Immature natural killer cell (primary cell): ENCODE measurements around the gene MORC3. TPM values are rescaled to one million over a fixed set of nuclear protein-coding genes. Genes with fewer than 3 reads are reported as not detected.
"Not testable (repeated sequence)": the region's sequence is repeated elsewhere in the genome, so short reads cannot be mapped to it uniquely, and the experiment has no call there.

Source experiments
- DNase-seq, 3 donors: peaks; one replicate each; pipeline ENCODE4 v3.0.0; 2022; ENCODE audit warnings: mixed read lengths in 1 of 3
- H3K27ac Mint-ChIP-seq, 6 donors: one replicate each; pipeline ENCODE4 v1.8.0; 2020; ENCODE audit warnings: mixed read lengths in 6 of 6, mild to moderate bottlenecking in 5 of 6, inconsistent platforms in 4 of 6, moderate library complexity in 3 of 6
- H3K27me3 Mint-ChIP-seq, 3 donors: one replicate each; pipeline ENCODE4 v1.8.0; 2020 to 2021; ENCODE audit warnings: low read depth in 3 of 3, mild to moderate bottlenecking in 3 of 3, mixed read lengths in 3 of 3, moderate library complexity in 3 of 3, inconsistent platforms in 1 of 3
- H3K36me3 Mint-ChIP-seq, 3 donors: one replicate each; pipeline ENCODE4 v1.8.0; 2020; ENCODE audit warnings: mixed read lengths in 3 of 3, inconsistent platforms in 2 of 3, mild to moderate bottlenecking in 2 of 3
- H3K4me1 Mint-ChIP-seq, 2 donors: one replicate each; pipeline ENCODE4 v1.8.0; 2020; ENCODE audit warnings: inconsistent platforms in 2 of 2, mild to moderate bottlenecking in 2 of 2, mixed read lengths in 2 of 2, moderate library complexity in 1 of 2
- H3K4me3 Mint-ChIP-seq, 5 donors: one replicate each; pipeline ENCODE4 v1.8.0; 2020; ENCODE audit warnings: mild to moderate bottlenecking in 5 of 5, mixed read lengths in 5 of 5, inconsistent platforms in 3 of 5, moderate library complexity in 3 of 5
- H3K9me3 Mint-ChIP-seq, 6 donors: one replicate each; pipeline ENCODE4 v1.8.0; 2020; ENCODE audit warnings: mild to moderate bottlenecking in 6 of 6, mixed read lengths in 6 of 6, inconsistent platforms in 4 of 6, moderate library complexity in 3 of 6
- polyA plus RNA-seq, 3 donors: library from polyadenylated mRNA; unstranded; fragments of 300-500 nt; fragmentation: Illumina TruSeq; gene quantifications; one replicate each; pipeline ENCODE4 v1.2.3, GENCODE V29; 2021

Gene MORC3
- polyA plus RNA-seq, 3 donors from 2014 or later, result 22.0 to 40.6 (median 25.1) TPM

DNA sequence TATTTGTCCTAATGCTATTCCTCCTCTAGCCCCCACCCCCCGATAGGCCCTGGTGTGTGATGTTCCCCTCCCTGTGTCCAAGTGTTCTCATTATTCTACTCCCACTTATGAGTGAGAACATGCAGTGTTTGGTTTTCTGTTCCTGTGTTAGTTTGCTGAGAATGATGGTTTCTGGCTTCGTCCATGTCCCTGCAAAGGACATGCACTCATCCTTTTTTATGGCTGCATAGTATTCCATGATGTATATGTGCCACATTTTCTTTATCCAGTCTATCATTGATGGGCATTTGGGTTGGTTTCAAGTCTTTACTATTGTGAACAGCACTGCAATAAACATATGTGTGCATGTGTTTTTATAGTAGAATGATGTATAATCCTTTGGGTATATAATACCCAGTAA lies 6.6 kb upstream of the MORC3 start:
- not testable (repeated sequence) for H3K4me1 Mint-ChIP-seq, H3K27ac Mint-ChIP-seq, H3K4me3 Mint-ChIP-seq, H3K9me3 Mint-ChIP-seq, DNase-seq, H3K27me3 Mint-ChIP-seq
- H3K36me3 Mint-ChIP-seq, result peaks cover 0 to 12% (median 4%) of the 10 kb centered on the region in 3 donors

- not testable (repeated sequence) for H3K4me3 Mint-ChIP-seq, DNase-seq, H3K27ac Mint-ChIP-seq, H3K9me3 Mint-ChIP-seq
- H3K4me1 Mint-ChIP-seq, result peaks cover 10 to 11% of the 10 kb centered on the region in 2 donors
- H3K36me3 Mint-ChIP-seq, result peaks cover 4 to 12% (median 4%) of the 10 kb centered on the region in 3 donors
- H3K27me3 Mint-ChIP-seq, result peaks cover 9 to 14% (median 10%) of the 10 kb centered on the region in 3 donors
These were observed 4.0 kb upstream of the MORC3 start for GRCh38 chr21:36316045-36316444.

DNA sequence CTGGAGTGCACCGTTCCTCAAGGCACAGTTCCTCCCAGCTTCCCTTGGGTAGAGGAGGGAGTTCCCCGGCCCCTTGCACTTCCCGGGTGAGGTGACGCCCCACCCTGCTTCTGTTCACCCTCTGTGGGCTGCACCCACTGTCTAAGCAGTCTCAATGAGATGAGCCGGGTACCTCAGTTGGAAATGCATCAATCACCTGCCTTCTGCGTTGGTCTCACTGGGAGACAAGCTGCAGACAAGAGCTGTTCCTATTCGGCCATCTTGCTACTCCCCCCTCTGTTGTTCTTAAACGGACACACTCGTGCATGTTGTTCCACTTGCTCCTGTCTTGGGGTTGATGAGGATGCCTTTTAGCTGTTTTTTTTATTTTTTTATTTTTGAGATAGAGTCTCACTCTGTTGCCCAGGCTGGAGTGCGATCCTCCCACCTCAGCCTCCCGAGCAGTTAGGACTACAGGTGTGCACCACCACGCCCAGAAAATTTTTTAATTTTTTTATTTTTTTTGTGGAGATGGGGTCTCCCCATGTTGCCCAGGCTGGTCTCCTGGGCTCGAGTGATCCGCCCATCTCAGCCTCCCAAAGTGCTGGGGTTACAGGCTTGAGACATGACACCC lies 3.0 kb upstream of the MORC3 start:
- Mint-ChIP-seq H3K27me3 (peaks cover 11 to 17% (median 13%) of the 10 kb centered on the region in 3 donors), H3K9me3 (peaks cover 0 to 3% (median 0%) of the 10 kb centered on the region in 6 donors), H3K27ac (no peak overlapping the region), H3K4me1 (peaks cover 19 to 20% of the 10 kb centered on the region in 2 donors), H3K36me3 (peaks cover 4 to 12% (median 4%) of the 10 kb centered on the region in 3 donors), H3K4me3 (no peak overlapping the region)
- no peak for DNase-seq

DNA sequence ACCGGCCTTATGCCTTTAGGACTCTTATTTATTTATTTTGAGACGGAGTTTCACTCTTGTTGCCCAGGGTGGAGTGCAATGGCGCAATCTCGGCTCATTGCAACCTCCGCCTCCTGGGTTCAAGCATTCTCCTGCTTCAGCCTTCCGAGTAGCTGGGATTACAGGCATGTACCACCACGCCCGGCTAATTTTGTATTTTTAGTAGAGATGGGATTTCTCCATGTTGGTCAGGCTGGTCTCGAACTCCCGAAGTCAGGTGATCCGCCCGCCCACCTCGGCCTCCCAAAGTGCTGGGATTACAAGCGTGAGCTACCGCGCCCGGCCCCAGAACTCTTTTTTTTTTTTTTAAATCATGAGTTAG lies 611 bp upstream of the MORC3 start:
- H3K9me3 Mint-ChIP-seq, H3K36me3 Mint-ChIP-seq, DNase-seq: not testable (repeated sequence)
- peak overlapping the region; percentile 89 to 99 (median 95) for H3K4me3 Mint-ChIP-seq
- peaks cover 11 to 20% (median 13%) of the 10 kb centered on the region in 3 donors for H3K27me3 Mint-ChIP-seq
- H3K4me1 Mint-ChIP-seq, result peaks cover 37 to 43% of the 10 kb centered on the region in 2 donors
- peak overlapping the region; percentile 94 to 98 (median 96) for H3K27ac Mint-ChIP-seq

GRCh38 chr21:36320421-36321324 lies 676 bp downstream of the MORC3 start:
- Mint-ChIP-seq H3K36me3 (peaks cover 2 to 13% (median 4%) of the 10 kb centered on the region in 3 donors), H3K27ac (peak overlapping the region; percentile 94 to 99 (median 97)), H3K4me3 (peak overlapping the region; percentile 89 to 96 (median 91)), H3K27me3 (peaks cover 11 to 20% (median 13%) of the 10 kb centered on the region in 3 donors), H3K9me3 (peaks cover 0 to 3% (median 0%) of the 10 kb centered on the region in 6 donors), H3K4me1 (peaks cover 44 to 56% of the 10 kb centered on the region in 2 donors)
- peak; percentile 58 to 62 (median 59) for DNase-seq

DNA sequence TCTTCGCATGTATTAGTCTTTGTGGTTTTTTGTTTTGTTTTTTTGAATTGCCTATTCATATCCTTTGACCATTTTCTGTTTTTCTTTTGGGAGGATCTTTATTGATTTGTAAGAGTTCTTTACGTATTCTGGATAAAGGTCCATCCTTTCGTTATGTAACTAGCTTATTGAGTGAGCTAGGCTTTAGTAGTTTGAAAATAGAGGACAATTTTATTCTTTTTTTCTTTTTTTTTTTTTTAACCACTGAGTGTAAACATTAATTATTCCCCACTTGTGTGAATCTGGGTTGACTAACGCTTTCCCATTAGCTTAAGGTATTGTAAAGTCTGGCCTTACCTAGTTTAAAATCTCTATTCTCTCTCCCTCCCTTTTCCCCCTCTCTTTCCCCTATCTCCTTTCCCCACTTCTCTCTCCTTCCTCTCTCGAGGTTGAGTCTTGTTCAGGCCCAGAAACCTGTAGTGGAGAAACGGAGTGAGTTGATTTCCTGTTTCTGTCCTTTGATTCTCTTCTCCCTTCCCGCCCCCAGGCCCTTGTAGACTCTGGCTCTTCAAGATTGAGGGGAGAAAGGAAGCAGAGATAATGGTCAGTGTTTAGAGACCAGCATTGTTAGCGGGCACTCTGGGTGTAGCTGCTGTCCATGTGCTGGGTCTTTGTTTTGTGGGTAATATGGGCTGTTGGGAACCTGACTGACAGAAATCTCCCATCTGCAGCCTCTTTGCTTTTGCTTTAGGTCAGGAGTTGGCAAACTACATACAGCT lies 1.5 kb downstream of the MORC3 start:
- peaks cover 0 to 13% (median 4%) of the 10 kb centered on the region in 3 donors for H3K36me3 Mint-ChIP-seq
- H3K27me3 Mint-ChIP-seq, result peaks cover 11 to 20% (median 13%) of the 10 kb centered on the region in 3 donors
- peak overlapping the region; percentile 94 to 99 (median 97) for H3K27ac Mint-ChIP-seq
- peak overlapping the region; percentile 89 to 96 (median 91) for H3K4me3 Mint-ChIP-seq
- H3K9me3 Mint-ChIP-seq, result peaks cover 0 to 3% (median 0%) of the 10 kb centered on the region in 6 donors
- peak in 2 of 3 donors; percentile 16 to 18 for DNase-seq
- H3K4me1 Mint-ChIP-seq, result peaks cover 44 to 60% of the 10 kb centered on the region in 2 donors

DNA sequence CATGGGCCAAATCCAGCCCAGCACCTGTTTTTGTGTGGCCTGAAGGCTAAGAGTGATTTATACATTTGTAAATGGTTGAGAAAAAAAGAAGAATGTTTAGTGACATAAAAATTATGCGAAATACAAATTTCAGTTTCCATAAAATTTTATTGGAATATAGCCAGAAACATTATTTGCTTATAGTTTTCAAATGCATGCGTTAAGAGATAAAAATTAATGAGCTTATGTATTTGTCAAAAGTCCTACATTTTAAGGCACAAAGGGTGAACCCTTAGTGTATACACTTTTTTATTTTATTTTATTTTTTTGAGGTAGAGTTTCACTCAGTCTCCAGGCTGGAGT lies 2.1 kb downstream of the MORC3 start:
- peaks cover 0 to 13% (median 4%) of the 10 kb centered on the region in 3 donors for H3K36me3 Mint-ChIP-seq
- peak overlapping the region; percentile 94 to 99 (median 97) for H3K27ac Mint-ChIP-seq
- H3K27me3 Mint-ChIP-seq, result peaks cover 11 to 20% (median 13%) of the 10 kb centered on the region in 3 donors
- peak overlapping the region; percentile 89 to 96 (median 91) for H3K4me3 Mint-ChIP-seq
- H3K4me1 Mint-ChIP-seq, result peaks cover 44 to 62% of the 10 kb centered on the region in 2 donors
- peaks cover 0 to 3% (median 0%) of the 10 kb centered on the region in 6 donors for H3K9me3 Mint-ChIP-seq
- DNase-seq, result no peak

DNA sequence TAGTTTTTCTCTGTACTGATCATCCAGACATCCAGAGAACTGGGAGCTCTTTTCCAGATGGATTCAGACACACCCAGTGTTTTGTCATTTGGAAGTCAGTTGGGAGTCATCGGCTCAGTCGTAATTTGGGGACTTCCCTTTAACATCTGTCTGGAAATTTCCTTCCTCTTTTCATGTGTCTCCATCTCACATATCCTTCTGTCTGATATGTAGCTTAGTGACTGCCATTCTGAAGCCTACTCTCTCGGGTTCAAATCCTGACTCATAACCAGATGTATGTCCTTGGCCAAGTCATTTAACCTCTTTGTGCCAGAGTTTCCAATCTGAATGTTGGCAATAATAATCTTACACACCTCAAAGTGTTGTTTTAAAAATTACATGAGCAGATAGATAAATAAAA lies 3.0 kb downstream of the MORC3 start:
- DNase-seq, result no peak
- peak overlapping the region; percentile 10 to 81 (median 69) for H3K4me3 Mint-ChIP-seq
- H3K9me3 Mint-ChIP-seq, result no peaks in the 10 kb centered on the region
- H3K36me3 Mint-ChIP-seq, result peaks cover 0 to 10% (median 4%) of the 10 kb centered on the region in 3 donors
- H3K27ac Mint-ChIP-seq, result peak overlapping the region; percentile 70 to 98 (median 84)
- peaks cover 11 to 20% (median 13%) of the 10 kb centered on the region in 3 donors for H3K27me3 Mint-ChIP-seq
- peaks cover 48 to 72% of the 10 kb centered on the region in 2 donors for H3K4me1 Mint-ChIP-seq

- DNase-seq, result no peak
- Mint-ChIP-seq H3K4me3 (no peak overlapping the region), H3K9me3 (no peaks in the 10 kb centered on the region), H3K27me3 (peaks cover 5 to 10% (median 8%) of the 10 kb centered on the region in 3 donors), H3K36me3 (peaks cover 0 to 10% (median 4%) of the 10 kb centered on the region in 3 donors), H3K4me1 (peaks cover 62 to 90% of the 10 kb centered on the region in 2 donors), H3K27ac (peak overlapping the region in 5 of 6 donors; percentile 13 to 43 (median 21))
These were observed 5.5 kb downstream of the MORC3 start for GRCh38 chr21:36325373-36326010.

DNA sequence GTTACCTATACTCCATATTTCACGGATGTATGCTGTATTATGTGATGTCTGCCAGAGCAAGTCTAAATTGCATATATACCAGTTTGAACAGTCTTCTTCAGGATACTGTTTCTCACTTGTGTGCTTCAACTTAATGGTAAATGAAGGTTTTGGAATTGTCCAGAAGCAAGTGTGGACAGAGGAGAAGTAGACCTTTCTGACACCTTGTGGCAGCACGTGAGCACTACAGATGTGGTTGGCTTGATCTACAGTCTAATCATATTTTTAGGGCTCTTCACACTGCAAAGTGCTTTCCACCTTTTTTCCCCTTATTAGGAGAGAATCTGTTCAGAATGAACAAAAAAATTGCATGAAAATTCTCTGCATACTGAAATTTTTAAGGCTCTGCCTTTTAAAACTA lies 10.9 kb downstream of the MORC3 start:
- peaks cover 55 to 68% of the 10 kb centered on the region in 2 donors for H3K4me1 Mint-ChIP-seq
- no peaks in the 10 kb centered on the region for H3K9me3 Mint-ChIP-seq
- H3K27ac Mint-ChIP-seq, result peak overlapping the region; percentile 53 to 88 (median 82)
- no peaks in the 10 kb centered on the region for H3K27me3 Mint-ChIP-seq
- peaks cover 0 to 12% (median 8%) of the 10 kb centered on the region in 3 donors for H3K36me3 Mint-ChIP-seq
- DNase-seq, result peak; percentile 46 to 59 (median 58)
- H3K4me3 Mint-ChIP-seq, result peak overlapping the region in 4 of 5 donors; percentile 3 to 51 (median 37)

GRCh38 chr21:36337099-36337509 lies 17.1 kb downstream of the MORC3 start:
- no peaks in the 10 kb centered on the region for H3K9me3 Mint-ChIP-seq
- peaks cover 26 to 40% (median 31%) of the 10 kb centered on the region in 3 donors for H3K36me3 Mint-ChIP-seq
- H3K4me3 Mint-ChIP-seq, result peak overlapping the region in 4 of 5 donors; percentile 15 to 75 (median 40)
- peaks cover 0 to 1% (median 0%) of the 10 kb centered on the region in 3 donors for H3K27me3 Mint-ChIP-seq
- peak in 2 of 3 donors; percentile 6 to 28 for DNase-seq
- peak overlapping the region; percentile 68 to 96 (median 75) for H3K27ac Mint-ChIP-seq
- H3K4me1 Mint-ChIP-seq, result peaks cover 32 to 38% of the 10 kb centered on the region in 2 donors

- Mint-ChIP-seq H3K9me3 (no peaks in the 10 kb centered on the region), H3K4me3 (no peak overlapping the region), H3K36me3 (peaks cover 25 to 47% (median 31%) of the 10 kb centered on the region in 3 donors), H3K27ac (peak overlapping the region in 4 of 6 donors; percentile 18 to 83 (median 67)), H3K4me1 (peaks cover 21 to 23% of the 10 kb centered on the region in 2 donors), H3K27me3 (peaks cover 0 to 1% (median 1%) of the 10 kb centered on the region in 3 donors)
- no peak for DNase-seq
These were observed 19.0 kb downstream of the MORC3 start for GRCh38 chr21:36338975-36339374.
